Smooth muscle cell (in vitro differentiated cells): ENCODE results near the gene HEY2. TPM values are rescaled to one million over a fixed set of nuclear protein-coding genes. Genes with fewer than 3 reads are reported as not detected.

Experiments used
- DNase-seq: peaks from one replicate; lab custom pipeline; 2025; ENCODE audit not compliant: unreplicated experiment; lab: John Stamatoyannopoulos, UW
- H2AFZ ChIP-seq: fragments of 200-600 bp; sonication (generic); 2 replicates; pipeline ENCODE4 v1.6.0; 2016; ENCODE audit warnings: antibody characterized with exemption, low read depth, mild to moderate bottlenecking
- H3F3A ChIP-seq: fragments of 200-600 bp; sonication (generic); 2 replicates; pipeline ENCODE4 v1.6.0; 2017; ENCODE audit warnings: antibody characterized with exemption, low read depth
- H3K27ac ChIP-seq: fragments of 200-600 bp; sonication (generic); 2 replicates; pipeline ENCODE4 v1.5.1; 2016; ENCODE audit warnings: low read depth, mild to moderate bottlenecking
- H3K27me3 ChIP-seq: fragments of 200-600 bp; sonication (generic); 2 replicates; pipeline ENCODE4 v1.6.1; 2016; ENCODE audit warnings: low read depth, mild to moderate bottlenecking
- H3K36me3 ChIP-seq: fragments of 200-600 bp; sonication (generic); 2 replicates; pipeline ENCODE4 v1.5.1; 2016; ENCODE audit warnings: low read depth
- H3K4me1 ChIP-seq: fragments of 200-600 bp; sonication (generic); 2 replicates; pipeline ENCODE4 v1.5.1; 2016; ENCODE audit warnings: low read depth
- H3K4me2 ChIP-seq: fragments of 200-600 bp; sonication (generic); 2 replicates; pipeline ENCODE4 v1.6.0; 2016; ENCODE audit warnings: mild to moderate bottlenecking
- H3K4me3 ChIP-seq: fragments of 200-600 bp; sonication (generic); 2 replicates; pipeline ENCODE4 v1.5.1; 2016; ENCODE audit warnings: mild to moderate bottlenecking
- H3K79me2 ChIP-seq: fragments of 200-600 bp; sonication (generic); 2 replicates; pipeline ENCODE4 v1.6.0; 2016; ENCODE audit warnings: low read depth, mild to moderate bottlenecking
- H3K9ac ChIP-seq: fragments of 200-600 bp; sonication (generic); 2 replicates; pipeline ENCODE4 v1.6.0; 2016; ENCODE audit warnings: low read depth
- H3K9me3 ChIP-seq: fragments of 200-600 bp; sonication (generic); replicated peaks from 2 replicates; pipeline ENCODE4 v1.5.1; 2016; ENCODE audit warnings: low read depth
- H4K20me1 ChIP-seq: fragments of 200-600 bp; sonication (generic); 2 replicates; pipeline ENCODE4 v1.6.0; 2016; ENCODE audit warnings: low read depth
- WGBS: methylation state at CpG from one replicate; pipeline ENCODE4 v1.1.7; 2016; ENCODE audit warnings: low lambda C conversion rate; 5-methylcytosine and 5-hydroxymethylcytosine counted together
- polyA plus RNA-seq: library from polyadenylated mRNA; unstranded; fragments of >200 nt; fragmentation: Nextera tagmentation; extraction: Ambion mirVana; gene quantifications from 2 replicates; pipeline ENCODE4 v1.2.1, GENCODE V29; 2016
- total RNA-seq: library from RNA; depleted of rRNA; stranded (reverse); fragments of >200 nt; gene quantifications from 2 replicates; pipeline ENCODE4 v1.2.3, GENCODE V29; 2014
- TF ChIP-seq, protein P1 (sequence below): fragments of 200-600 bp; sonication (generic); IDR thresholded peaks from 2 replicates; pipeline ENCODE4 v1.5.1; 2017; ENCODE audit warnings: borderline replicate concordance, mild to moderate bottlenecking, antibody characterized with exemption; ENCODE audit not compliant: insufficient read depth, poor library complexity, severe bottlenecking

The HEY2 gene
- total and polyA plus RNA-seq, 2 experiments from 2014 or later = 17.2 to 35.2 TPM

DNA sequence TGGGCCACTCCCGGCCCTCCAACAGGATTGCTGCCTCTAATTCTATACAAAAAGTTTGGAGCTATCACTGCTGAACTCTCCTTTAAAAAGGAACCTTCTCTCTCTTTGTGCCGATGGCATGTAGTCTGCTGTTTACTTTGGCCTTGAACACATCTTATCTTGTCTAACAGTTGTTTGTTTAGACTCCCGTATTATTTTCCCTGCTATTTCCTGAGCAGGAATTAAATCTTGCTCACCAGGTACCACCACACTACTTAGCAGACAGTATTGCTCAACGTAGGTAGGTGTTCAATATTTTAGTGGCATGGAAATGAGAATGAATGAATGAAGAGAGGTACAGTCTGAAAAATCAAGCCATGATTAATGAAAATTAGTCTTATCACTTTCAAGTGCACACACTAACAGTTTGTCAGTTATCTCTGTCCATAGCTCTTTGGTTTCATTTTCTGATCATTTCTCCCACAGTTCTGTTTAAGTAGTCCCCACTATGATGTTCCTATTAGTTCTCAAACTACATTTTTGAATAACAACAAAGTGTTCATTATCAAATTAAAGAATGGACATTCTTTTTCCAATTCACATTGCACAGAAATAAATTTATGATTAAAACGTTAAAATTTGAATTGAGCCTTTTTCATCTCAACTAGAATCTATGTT is 6.8 kb upstream of the HEY2 start:
- H3K4me1 ChIP-seq = peaks cover 13% of the 10 kb centered on the region
- 58% methylated on average over 5 of the region's 5 CpGs for WGBS
- H3K36me3 ChIP-seq = no peaks in the 10 kb centered on the region
- no peak overlapping the region for H3K27ac ChIP-seq
- peak overlapping the region; percentile 33 for H2AFZ ChIP-seq
- DNase-seq = no peak
- peaks cover 6% of the 10 kb centered on the region for H3F3A ChIP-seq
- no peak overlapping the region for H3K4me2 ChIP-seq
- TF ChIP-seq, protein P1, sequence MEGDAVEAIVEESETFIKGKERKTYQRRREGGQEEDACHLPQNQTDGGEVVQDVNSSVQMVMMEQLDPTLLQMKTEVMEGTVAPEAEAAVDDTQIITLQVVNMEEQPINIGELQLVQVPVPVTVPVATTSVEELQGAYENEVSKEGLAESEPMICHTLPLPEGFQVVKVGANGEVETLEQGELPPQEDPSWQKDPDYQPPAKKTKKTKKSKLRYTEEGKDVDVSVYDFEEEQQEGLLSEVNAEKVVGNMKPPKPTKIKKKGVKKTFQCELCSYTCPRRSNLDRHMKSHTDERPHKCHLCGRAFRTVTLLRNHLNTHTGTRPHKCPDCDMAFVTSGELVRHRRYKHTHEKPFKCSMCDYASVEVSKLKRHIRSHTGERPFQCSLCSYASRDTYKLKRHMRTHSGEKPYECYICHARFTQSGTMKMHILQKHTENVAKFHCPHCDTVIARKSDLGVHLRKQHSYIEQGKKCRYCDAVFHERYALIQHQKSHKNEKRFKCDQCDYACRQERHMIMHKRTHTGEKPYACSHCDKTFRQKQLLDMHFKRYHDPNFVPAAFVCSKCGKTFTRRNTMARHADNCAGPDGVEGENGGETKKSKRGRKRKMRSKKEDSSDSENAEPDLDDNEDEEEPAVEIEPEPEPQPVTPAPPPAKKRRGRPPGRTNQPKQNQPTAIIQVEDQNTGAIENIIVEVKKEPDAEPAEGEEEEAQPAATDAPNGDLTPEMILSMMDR = no peak
- H3K4me3 ChIP-seq = no peak overlapping the region
- no peaks in the 10 kb centered on the region for H3K79me2 ChIP-seq
- H3K9ac ChIP-seq = no peak overlapping the region
- H3K27me3 ChIP-seq = no peaks in the 10 kb centered on the region
- no peaks in the 10 kb centered on the region for H4K20me1 ChIP-seq
- H3K9me3 ChIP-seq = no peaks in the 10 kb centered on the region

DNA sequence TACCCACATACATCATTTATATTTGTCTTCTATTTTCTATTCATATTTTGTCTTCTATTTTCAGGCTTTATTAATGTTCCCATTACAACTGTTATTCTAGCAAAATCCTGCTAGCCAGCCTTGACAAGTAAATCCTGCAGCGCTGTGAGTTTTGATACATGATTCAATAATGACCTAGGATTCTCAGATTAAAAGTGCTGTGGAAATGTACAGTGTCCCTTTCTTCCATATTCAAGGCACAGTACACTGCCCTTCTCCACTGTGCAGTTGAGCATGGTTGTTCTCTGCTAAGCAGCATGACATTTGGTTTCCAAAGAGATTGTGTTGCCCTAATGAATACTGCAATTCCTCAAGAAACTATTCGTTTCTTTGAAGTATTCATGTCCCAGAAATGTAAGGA is 5.8 kb upstream of the HEY2 start:
- H3K4me2 ChIP-seq = no peak overlapping the region
- H3K9me3 ChIP-seq = no peaks in the 10 kb centered on the region
- no peak overlapping the region for H3K9ac ChIP-seq
- H3K4me1 ChIP-seq = peaks cover 13% of the 10 kb centered on the region
- no peaks in the 10 kb centered on the region for H3K36me3 ChIP-seq
- TF ChIP-seq, protein P1 = no peak
- no peak for DNase-seq
- H3K27ac ChIP-seq = no peak overlapping the region
- no peaks in the 10 kb centered on the region for H3K79me2 ChIP-seq
- peaks cover 6% of the 10 kb centered on the region for H3F3A ChIP-seq
- H3K27me3 ChIP-seq = no peaks in the 10 kb centered on the region
- no peak overlapping the region for H2AFZ ChIP-seq
- WGBS = 89% methylated on average over 2 of the region's 2 CpGs
- no peak overlapping the region for H3K4me3 ChIP-seq
- H4K20me1 ChIP-seq = no peaks in the 10 kb centered on the region

DNA sequence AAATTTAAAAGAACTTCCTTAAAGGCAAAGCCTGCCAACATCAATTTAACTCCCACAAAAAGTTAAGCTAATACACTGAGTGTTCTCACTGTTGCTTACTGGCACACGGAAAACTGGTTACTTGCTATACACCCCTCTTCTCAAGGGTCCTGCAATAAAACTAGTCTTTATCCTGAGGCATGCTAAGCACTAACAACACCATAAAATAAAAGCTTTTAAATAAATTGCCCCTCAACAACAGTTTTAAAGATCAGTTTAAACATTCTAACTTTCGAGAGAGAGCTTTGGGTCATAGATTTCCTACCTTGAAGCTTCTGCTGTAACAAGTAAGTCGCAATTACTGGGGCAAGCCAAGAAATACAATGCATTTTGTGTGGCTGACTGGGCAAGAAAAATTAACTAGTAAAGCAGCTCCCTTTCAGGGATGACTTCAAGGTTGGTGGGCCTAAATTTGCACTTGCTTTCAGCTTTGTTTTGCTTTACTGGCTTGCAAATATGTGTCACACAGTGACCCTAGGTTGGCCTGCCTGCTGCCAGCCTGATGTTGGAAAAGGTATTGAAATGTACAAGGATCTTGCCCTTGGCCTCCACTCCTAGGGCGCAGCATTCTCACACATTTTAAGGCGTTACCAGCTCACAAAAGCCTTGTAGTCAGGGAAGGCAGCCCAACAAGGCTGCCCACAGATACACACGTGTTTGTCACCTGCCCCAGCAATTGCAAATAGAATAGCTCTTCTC is 4.0 kb upstream of the HEY2 start:
- Histone ChIP-seq H3K9me3 (no peaks in the 10 kb centered on the region), H3K4me3 (no peak overlapping the region), H2AFZ (no peak overlapping the region), H3K27ac (no peak overlapping the region), H3F3A (peaks cover 6% of the 10 kb centered on the region), H4K20me1 (no peaks in the 10 kb centered on the region), H3K79me2 (peaks cover 10% of the 10 kb centered on the region), H3K9ac (no peak overlapping the region), H3K4me1 (peaks cover 17% of the 10 kb centered on the region), H3K27me3 (no peaks in the 10 kb centered on the region), H3K4me2 (no peak overlapping the region), H3K36me3 (no peaks in the 10 kb centered on the region)
- 56% methylated on average over 6 of the region's 6 CpGs for WGBS
- no peak for DNase-seq
- TF ChIP-seq, protein P1 = no peak
